PC-3 (cell line): ENCODE results near the gene GGACT. TPM values are rescaled to one million over a fixed set of nuclear protein-coding genes. Genes with fewer than 3 reads are reported as not detected.

ENCODE experiments used
- ATAC-seq: fragments of 200-7000 bp; cut with Tn5 transposase; 2 replicates; pipeline ENCODE4 v1.9.1; 2020; ENCODE audit warnings: mild to moderate bottlenecking, moderate library complexity
- BruUV-seq: library from RNA; stranded (reverse); fragments of 400-500 nt; replicated peaks from 2 replicates; lab custom pipeline; 2021; lab: Mats Ljungman, UMichigan
- CTCF ChIA-PET: fragments of 300-600 bp; sonication (Branson Sonifier 250); formaldehyde crosslinking; loops from one replicate; lab custom pipeline; 2022; ENCODE audit warnings: antibody characterized with exemption; lab: Charles Lee
- POLR2A ChIA-PET: fragments of 300-600 bp; sonication (Branson Sonifier 250); formaldehyde crosslinking; loops from one replicate; lab custom pipeline; 2022; ENCODE audit warnings: antibody characterized with exemption; ENCODE audit not compliant: unreplicated experiment; lab: Charles Lee
- DNase-seq: peaks from one replicate; pipeline ENCODE4 v3.0.0-alpha.2; 2015
- H2AFZ ChIP-seq: fragments of 300-600 bp; sonication (generic); 2 replicates; pipeline ENCODE4 v1.6.0; 2016; ENCODE audit warnings: antibody characterized with exemption, low read length
- H3F3A ChIP-seq: fragments of 300-600 bp; sonication (generic); one replicate; pipeline ENCODE4 v1.6.0; 2017; ENCODE audit warnings: antibody characterized with exemption, low read length, control low read depth, mild to moderate bottlenecking; ENCODE audit not compliant: unreplicated experiment
- H3K27ac ChIP-seq: fragments of 300-600 bp; sonication (generic); 2 replicates; pipeline ENCODE4 v1.5.1; 2016; ENCODE audit warnings: mild to moderate bottlenecking, low read length
- H3K27me3 ChIP-seq: fragments of 300-600 bp; sonication (generic); 2 replicates; pipeline ENCODE4 v1.6.1; 2016; ENCODE audit warnings: low read length, mixed read lengths
- H3K36me3 ChIP-seq: fragments of 300-600 bp; sonication (generic); 2 replicates; pipeline ENCODE4 v1.6.1; 2016; ENCODE audit warnings: low read depth, mixed run types, low read length, mixed read lengths
- H3K4me1 ChIP-seq: fragments of 300-600 bp; sonication (generic); 2 replicates; pipeline ENCODE4 v1.5.1; 2016; ENCODE audit warnings: low read length; ENCODE audit not compliant: insufficient read depth
- H3K4me2 ChIP-seq: fragments of 300-600 bp; sonication (generic); 2 replicates; pipeline ENCODE4 v1.6.0; 2016; ENCODE audit warnings: low read length
- H3K4me3 ChIP-seq: fragments of 300-600 bp; sonication (generic); 2 replicates; pipeline ENCODE4 v1.5.1; 2016; ENCODE audit warnings: mild to moderate bottlenecking, low read length, mixed read lengths
- H3K79me2 ChIP-seq: fragments of 300-600 bp; sonication (generic); 2 replicates; pipeline ENCODE4 v1.6.1; 2017; ENCODE audit warnings: low read length, mixed read lengths
- H3K9ac ChIP-seq: fragments of 300-600 bp; sonication (generic); 2 replicates; pipeline ENCODE4 v1.6.0; 2016; ENCODE audit warnings: mild to moderate bottlenecking, low read length
- H3K9me2 ChIP-seq: fragments of 300-600 bp; sonication (generic); replicated peaks from 2 replicates; pipeline ENCODE4 v1.6.1; 2016; ENCODE audit warnings: mixed run types, low read length, mixed read lengths
- H3K9me3 ChIP-seq: fragments of 300-600 bp; sonication (generic); 2 replicates; pipeline ENCODE4 v1.6.1; 2016; ENCODE audit warnings: low read length, mixed read lengths
- H4K20me1 ChIP-seq: fragments of 300-600 bp; sonication (generic); 2 replicates; pipeline ENCODE4 v1.6.1; 2016; ENCODE audit warnings: low read length, mixed read lengths
- CTCF ChIP-seq: fragments of 300-600 bp; sonication (generic); conservative IDR thresholded peaks from 2 replicates; pipeline ENCODE4 v1.5.1; 2017; ENCODE audit warnings: antibody characterized with exemption, low read depth, mild to moderate bottlenecking, low read length
- EZH2 ChIP-seq: fragments of 300-600 bp; sonication (generic); IDR thresholded peaks from one replicate; pipeline ENCODE4 v1.6.1; 2017; ENCODE audit warnings: antibody characterized with exemption, mild to moderate bottlenecking, low read length; ENCODE audit not compliant: unreplicated experiment
- EZH2phosphoT487 ChIP-seq: fragments of 300-600 bp; sonication (generic); IDR thresholded peaks from 2 replicates; pipeline ENCODE4 v1.6.1; 2018; ENCODE audit warnings: mild to moderate bottlenecking, antibody characterized with exemption, low read length, borderline replicate concordance
- intact Hi-C: fragments of 100-400 bp; cut with micrococcal nuclease; formaldehyde crosslinking; loops from 2 replicates; pipeline ENCODE4 v1.9.0; 2023
- total RNA-seq: library from RNA; depleted of rRNA; stranded (reverse); fragments of >200 nt; gene quantifications from 2 replicates; pipeline ENCODE4 v1.2.3, GENCODE V29; 2014

Gene GGACT
- total RNA-seq, 1 experiment from 2014 or later: 0.77 TPM

DNA sequence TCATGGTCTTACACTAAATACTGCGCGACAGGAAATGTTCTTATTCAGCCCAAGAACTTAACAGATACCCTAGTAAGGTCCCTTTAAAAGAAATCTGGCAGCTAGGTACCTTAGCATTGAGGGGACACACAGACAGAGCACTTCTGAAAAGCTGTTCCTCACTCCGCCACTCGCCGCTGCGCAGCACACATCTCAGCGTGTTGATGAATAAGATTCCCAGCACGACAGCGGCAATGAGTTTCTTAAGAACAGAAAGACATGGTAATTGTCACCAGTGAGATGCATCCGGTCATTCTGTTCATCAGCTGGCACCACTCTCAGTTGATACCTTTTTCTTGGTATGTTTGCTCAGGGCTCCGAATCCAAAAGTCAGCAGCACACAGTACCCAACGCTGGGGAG, 46.1 kb upstream of the GGACT start:
- ATAC-seq (no peak), DNase-seq (no peak)
- H3K27me3 ChIP-seq: no peaks in the 10 kb centered on the region
- no peaks in the 10 kb centered on the region for H3K36me3 ChIP-seq
- H3K4me2 ChIP-seq: no peak overlapping the region
- no peaks in the 10 kb centered on the region for H3K9me2 ChIP-seq
- H3K27ac ChIP-seq: no peak overlapping the region
- no peaks in the 10 kb centered on the region for H3K79me2 ChIP-seq
- H3K4me1 ChIP-seq: peaks cover 8% of the 10 kb centered on the region; the same call in 1 of the 2 replicates
- no TSS peak for BruUV-seq
- no peak overlapping the region for H2AFZ ChIP-seq
- H3K9me3 ChIP-seq: no peaks in the 10 kb centered on the region
- no peak overlapping the region for H3K9ac ChIP-seq
- H3K4me3 ChIP-seq: no peak overlapping the region
- no peaks in the 10 kb centered on the region for H4K20me1 ChIP-seq
- no peaks in the 10 kb centered on the region for H3F3A ChIP-seq
- CTCF ChIA-PET: no interaction called here
- TF ChIP-seq CTCF (no peak), EZH2phosphoT487 (no peak), EZH2 (no peak)
- POLR2A ChIA-PET: no interaction called here
- intact Hi-C loops: no loop called here

- Histone ChIP-seq H3K4me3 (no peak overlapping the region), H3K9me2 (no peaks in the 10 kb centered on the region), H3K4me1 (peaks cover 8% of the 10 kb centered on the region; the same call in 1 of the 2 replicates), H3F3A (no peaks in the 10 kb centered on the region), H3K9me3 (no peaks in the 10 kb centered on the region), H3K36me3 (no peaks in the 10 kb centered on the region), H2AFZ (no peak overlapping the region), H3K79me2 (no peaks in the 10 kb centered on the region), H3K27me3 (no peaks in the 10 kb centered on the region), H3K4me2 (no peak overlapping the region), H4K20me1 (no peaks in the 10 kb centered on the region), H3K27ac (peak overlapping the region; percentile 69), H3K9ac (no peak overlapping the region)
- TF ChIP-seq EZH2phosphoT487: no peak
- TF ChIP-seq EZH2: no peak
- no peak for TF ChIP-seq CTCF
- DNase-seq (peak; percentile 88), ATAC-seq (peak; percentile 99)
- ChIA-PET POLR2A (no interaction called here), CTCF (no interaction called here)
- no TSS peak for BruUV-seq
- intact Hi-C loops: loop anchor here (1.0 kb wide), 1 partner anchor 42 kb away; no protein-coding TSS in a partner anchor
Measured at GRCh38 chr13:100633461-100633860, 44.9 kb upstream of the GGACT start.

GRCh38 chr13:100630555-100630954, 42.0 kb upstream of the GGACT start:
- Histone ChIP-seq H3K4me3 (no peak overlapping the region), H4K20me1 (no peaks in the 10 kb centered on the region), H3K4me2 (no peak overlapping the region), H3K27me3 (no peaks in the 10 kb centered on the region), H3K36me3 (no peaks in the 10 kb centered on the region), H3K9me3 (no peaks in the 10 kb centered on the region), H2AFZ (no peak overlapping the region), H3K9me2 (no peaks in the 10 kb centered on the region), H3K4me1 (peaks cover 8% of the 10 kb centered on the region; the same call in 1 of the 2 replicates), H3K27ac (no peak overlapping the region), H3F3A (no peaks in the 10 kb centered on the region), H3K79me2 (no peaks in the 10 kb centered on the region), H3K9ac (no peak overlapping the region)
- no TSS peak for BruUV-seq
- POLR2A ChIA-PET: no interaction called here
- intact Hi-C loops: no loop called here
- TF ChIP-seq EZH2 (no peak), CTCF (no peak), EZH2phosphoT487 (no peak)
- DNase-seq (no peak), ATAC-seq (no peak)
- CTCF ChIA-PET: interaction anchor here (0.6 kb wide), 1 partner anchor 95 kb away, joined by 3 read pairs; no protein-coding TSS in a partner anchor
